HG02678 (cell line): ENCODE data around the gene INTS3.

ENCODE experiments used
- ATAC-seq: cut with Tn5 transposase; IDR thresholded peaks from one replicate; pipeline ENCODE4 v1.9.1; 2021; ENCODE audit warnings: mild to moderate bottlenecking, moderate library complexity; ENCODE audit not compliant: unreplicated experiment

Gene INTS3

GRCh38 chr1:153793261-153793972 is 65.6 kb downstream of the INTS3 start:
- no peak for ATAC-seq

GRCh38 chr1:153793973-153794615 is 66.2 kb downstream of the INTS3 start:
- ATAC-seq: no peak

- no peak for ATAC-seq
Measured at GRCh38 chr1:153794624-153795329, 66.9 kb downstream of the INTS3 start.

- ATAC-seq: no peak
Measured at GRCh38 chr1:153795330-153795837, 67.5 kb downstream of the INTS3 start.

GRCh38 chr1:153795934-153796785 is 68.3 kb downstream of the INTS3 start:
- no peak for ATAC-seq

- peak; percentile 76 for ATAC-seq
Measured at GRCh38 chr1:153796786-153797659, 69.2 kb downstream of the INTS3 start.

GRCh38 chr1:153798468-153798780 is 70.6 kb downstream of the INTS3 start:
- no peak for ATAC-seq

GRCh38 chr1:153799016-153799415 is 71.2 kb downstream of the INTS3 start:
- ATAC-seq: no peak

GRCh38 chr1:153799566-153800465 is 72.0 kb downstream of the INTS3 start:
- ATAC-seq: no peak

GRCh38 chr1:153800516-153800915 is 72.7 kb downstream of the INTS3 start:
- ATAC-seq: no peak

- no peak for ATAC-seq
Measured at GRCh38 chr1:153801028-153801625, 73.3 kb downstream of the INTS3 start.

GRCh38 chr1:153801786-153802697 is 74.2 kb downstream of the INTS3 start:
- no peak for ATAC-seq

- ATAC-seq: no peak
Measured at GRCh38 chr1:153803470-153804056, 75.7 kb downstream of the INTS3 start.

GRCh38 chr1:153804112-153804511 is 76.3 kb downstream of the INTS3 start:
- ATAC-seq: no peak

GRCh38 chr1:153805042-153805745 is 77.3 kb downstream of the INTS3 start:
- ATAC-seq: peak; percentile 92

GRCh38 chr1:153805886-153806719 is 78.3 kb downstream of the INTS3 start:
- no peak for ATAC-seq
